ENCODE data around the gene CYRIA. TPM values are rescaled to one million over a fixed set of nuclear protein-coding genes. Genes with fewer than 3 reads are reported as not detected.

CYRIA gene
- total RNA-seq, 2 donors from 2014 or later = 1.0 to 3.8 TPM

DNA sequence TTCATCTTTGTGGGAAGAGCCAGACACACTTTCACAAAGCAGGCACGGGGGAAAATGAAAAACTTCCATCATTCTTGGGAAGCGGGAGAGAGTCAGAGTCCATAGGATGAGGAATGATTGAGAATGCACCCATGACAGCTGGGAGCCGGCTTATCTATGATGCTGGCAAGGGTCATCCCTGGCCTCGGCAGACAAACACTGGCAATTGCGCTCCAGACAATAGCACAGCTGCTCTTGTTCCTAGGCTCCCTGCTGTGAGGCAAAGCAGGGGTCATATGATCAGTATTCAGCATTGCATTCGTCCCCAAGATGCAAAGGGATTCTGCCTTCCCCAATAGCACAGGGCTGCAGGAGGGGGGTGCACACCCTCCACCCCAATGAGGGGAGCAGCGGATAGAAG is 33.0 kb downstream of the CYRIA start:
- H3K9ac ChIP-seq (ENCODE audit: low read depth in 2 of 2, low read length in 2 of 2) = no peak overlapping the region
- no peak for DNase-seq
- TF ChIP-seq, protein P1, sequence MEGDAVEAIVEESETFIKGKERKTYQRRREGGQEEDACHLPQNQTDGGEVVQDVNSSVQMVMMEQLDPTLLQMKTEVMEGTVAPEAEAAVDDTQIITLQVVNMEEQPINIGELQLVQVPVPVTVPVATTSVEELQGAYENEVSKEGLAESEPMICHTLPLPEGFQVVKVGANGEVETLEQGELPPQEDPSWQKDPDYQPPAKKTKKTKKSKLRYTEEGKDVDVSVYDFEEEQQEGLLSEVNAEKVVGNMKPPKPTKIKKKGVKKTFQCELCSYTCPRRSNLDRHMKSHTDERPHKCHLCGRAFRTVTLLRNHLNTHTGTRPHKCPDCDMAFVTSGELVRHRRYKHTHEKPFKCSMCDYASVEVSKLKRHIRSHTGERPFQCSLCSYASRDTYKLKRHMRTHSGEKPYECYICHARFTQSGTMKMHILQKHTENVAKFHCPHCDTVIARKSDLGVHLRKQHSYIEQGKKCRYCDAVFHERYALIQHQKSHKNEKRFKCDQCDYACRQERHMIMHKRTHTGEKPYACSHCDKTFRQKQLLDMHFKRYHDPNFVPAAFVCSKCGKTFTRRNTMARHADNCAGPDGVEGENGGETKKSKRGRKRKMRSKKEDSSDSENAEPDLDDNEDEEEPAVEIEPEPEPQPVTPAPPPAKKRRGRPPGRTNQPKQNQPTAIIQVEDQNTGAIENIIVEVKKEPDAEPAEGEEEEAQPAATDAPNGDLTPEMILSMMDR (IDR thresholded peaks at IDR 0.05) = no peak
- no peak overlapping the region for H3K4me3 ChIP-seq
- H3K9me3 ChIP-seq = no peaks in the 10 kb centered on the region
- no peaks in the 10 kb centered on the region for H3K4me1 ChIP-seq
- no peaks in the 10 kb centered on the region for H3K36me3 ChIP-seq
- H3K27me3 ChIP-seq = no peaks in the 10 kb centered on the region
- H3K27ac ChIP-seq = no peak overlapping the region
- intact Hi-C loops (cut with DNase I) = no loop called here

DNA sequence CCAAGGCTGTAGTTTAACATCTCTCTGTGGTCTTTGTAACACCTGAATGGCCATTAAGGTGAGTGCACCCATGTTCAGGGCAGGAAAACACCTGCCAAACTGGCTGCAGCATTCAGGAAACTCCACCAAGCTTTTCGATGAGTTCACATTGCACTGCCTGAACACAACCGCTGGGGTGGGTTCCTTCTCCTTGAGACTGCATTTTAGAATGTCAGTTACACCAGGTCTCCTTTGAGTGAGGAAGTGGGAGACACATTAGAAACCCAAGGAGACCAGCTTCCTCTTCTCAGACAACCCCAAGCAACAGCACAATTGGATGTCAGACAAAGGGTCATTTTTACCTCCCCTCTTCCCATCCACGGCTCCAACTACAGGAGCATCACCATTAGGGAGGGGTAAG is 35.2 kb downstream of the CYRIA start:
- intact Hi-C loops (cut with DNase I) = no loop called here
- no peaks in the 10 kb centered on the region for H3K9me3 ChIP-seq
- no peak for DNase-seq
- TF ChIP-seq, protein P1 (IDR thresholded peaks at IDR 0.05) = no peak
- no peak overlapping the region for H3K27ac ChIP-seq
- no peak overlapping the region for H3K4me3 ChIP-seq
- H3K4me1 ChIP-seq = no peaks in the 10 kb centered on the region
- H3K9ac ChIP-seq (ENCODE audit: low read depth in 2 of 2, low read length in 2 of 2) = no peak overlapping the region
- H3K27me3 ChIP-seq = no peaks in the 10 kb centered on the region
- no peaks in the 10 kb centered on the region for H3K36me3 ChIP-seq

DNA sequence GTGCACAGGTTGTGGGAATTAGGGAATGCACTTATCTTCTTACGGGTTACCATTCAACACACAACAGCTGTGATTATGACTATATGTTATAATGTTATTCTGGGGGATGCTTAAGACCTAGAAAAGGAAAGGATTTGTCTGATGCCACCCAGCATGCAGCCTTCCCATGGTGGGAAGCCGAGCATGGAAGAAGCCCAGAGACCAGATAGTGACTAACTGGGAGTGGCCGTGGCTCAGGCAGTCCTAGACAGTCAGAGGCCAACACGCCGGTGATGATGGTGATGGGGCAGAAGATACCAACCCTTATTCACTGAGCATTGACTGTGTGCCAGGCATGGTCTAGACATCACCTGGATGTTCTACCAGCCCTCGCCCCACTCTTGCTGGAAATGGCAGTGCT is 35.9 kb downstream of the CYRIA start:
- H3K27ac ChIP-seq = no peak overlapping the region
- H3K9ac ChIP-seq (ENCODE audit: low read depth in 2 of 2, low read length in 2 of 2) = no peak overlapping the region
- H3K4me3 ChIP-seq = no peak overlapping the region
- H3K9me3 ChIP-seq = no peaks in the 10 kb centered on the region
- no peaks in the 10 kb centered on the region for H3K36me3 ChIP-seq
- intact Hi-C loops (cut with DNase I) = no loop called here
- H3K4me1 ChIP-seq = no peaks in the 10 kb centered on the region
- TF ChIP-seq, protein P1 (IDR thresholded peaks at IDR 0.05) = no peak
- no peak for DNase-seq
- no peaks in the 10 kb centered on the region for H3K27me3 ChIP-seq

DNA sequence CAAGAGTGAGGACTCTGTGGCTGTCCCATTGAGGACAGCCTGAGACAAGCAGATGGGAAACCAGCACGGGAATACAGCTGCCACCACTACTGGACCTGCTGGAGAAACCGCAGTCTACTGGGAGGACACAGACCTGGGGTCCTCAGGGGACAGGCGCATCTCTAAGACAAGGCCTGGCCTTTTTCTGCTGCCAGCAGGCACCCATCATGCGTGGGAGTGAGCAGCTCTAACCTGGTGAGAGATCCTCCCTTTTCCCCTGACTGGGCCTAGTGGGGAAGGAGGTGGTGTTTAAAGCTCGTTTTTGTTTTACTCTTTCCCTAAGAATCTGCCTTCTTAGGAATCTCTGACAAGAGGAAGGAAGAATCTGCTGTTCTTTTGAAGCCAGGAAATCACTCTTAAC is 36.6 kb downstream of the CYRIA start:
- H3K27me3 ChIP-seq = no peaks in the 10 kb centered on the region
- TF ChIP-seq, protein P1 (IDR thresholded peaks at IDR 0.05) = no peak
- H3K4me3 ChIP-seq = no peak overlapping the region
- no peaks in the 10 kb centered on the region for H3K4me1 ChIP-seq
- intact Hi-C loops (cut with DNase I) = no loop called here
- H3K9ac ChIP-seq (ENCODE audit: low read depth in 2 of 2, low read length in 2 of 2) = no peak overlapping the region
- H3K9me3 ChIP-seq = no peaks in the 10 kb centered on the region
- H3K36me3 ChIP-seq = no peaks in the 10 kb centered on the region
- no peak for DNase-seq
- H3K27ac ChIP-seq = no peak overlapping the region

DNA sequence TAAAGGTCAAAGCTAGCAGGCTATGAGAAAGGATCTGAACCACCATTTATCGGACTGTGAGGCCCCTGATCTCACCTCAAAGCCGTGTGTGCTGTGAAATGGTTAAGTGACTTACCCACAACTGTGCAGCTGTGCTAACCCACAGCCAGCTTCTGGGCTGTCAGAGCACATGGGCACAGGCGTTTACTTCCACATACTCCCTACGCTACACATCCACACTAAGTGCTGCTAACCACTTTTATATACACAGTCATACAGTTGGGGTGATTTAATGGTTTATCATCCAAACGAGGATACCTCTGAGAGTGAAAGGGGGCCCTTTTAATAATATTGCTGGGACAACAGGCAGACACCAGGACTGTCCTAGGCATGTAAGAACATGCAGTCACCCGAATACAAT is 37.3 kb downstream of the CYRIA start:
- Histone ChIP-seq H3K27me3 (no peaks in the 10 kb centered on the region), H3K9ac (ENCODE audit: low read depth in 2 of 2, low read length in 2 of 2) (no peak overlapping the region), H3K4me1 (no peaks in the 10 kb centered on the region), H3K4me3 (no peak overlapping the region), H3K9me3 (no peaks in the 10 kb centered on the region), H3K36me3 (no peaks in the 10 kb centered on the region), H3K27ac (no peak overlapping the region)
- TF ChIP-seq, protein P1 (IDR thresholded peaks at IDR 0.05) = no peak
- no peak for DNase-seq
- intact Hi-C loops (cut with DNase I) = no loop called here

Measured in colonic mucosa (tissue), 4 donors.